Glutamatergic neuron (in vitro differentiated cells): ENCODE measurements around the gene LYST. TPM values are rescaled to one million over a fixed set of nuclear protein-coding genes. Genes with fewer than 3 reads are reported as not detected.

ENCODE experiments used
- DNase-seq: peaks from one replicate; pipeline ENCODE4 v3.0.0; 2022
- H3K27ac Mint-ChIP-seq: one replicate; pipeline ENCODE4 v1.8.0; 2020; ENCODE audit warnings: mild to moderate bottlenecking, mixed read lengths, inconsistent platforms; ENCODE audit not compliant: unreplicated experiment
- H3K27me3 Mint-ChIP-seq: one replicate; pipeline ENCODE4 v1.8.0; 2020; ENCODE audit warnings: mild to moderate bottlenecking, moderate library complexity, mixed read lengths, inconsistent platforms; ENCODE audit not compliant: unreplicated experiment
- H3K36me3 Mint-ChIP-seq: one replicate; pipeline ENCODE4 v1.8.0; 2020; ENCODE audit warnings: mild to moderate bottlenecking, mixed read lengths, inconsistent platforms; ENCODE audit not compliant: unreplicated experiment
- H3K4me1 Mint-ChIP-seq: one replicate; pipeline ENCODE4 v1.8.0; 2020; ENCODE audit warnings: mild to moderate bottlenecking, low read depth, mixed read lengths, inconsistent platforms; ENCODE audit not compliant: unreplicated experiment
- H3K4me3 Mint-ChIP-seq: one replicate; pipeline ENCODE4 v1.8.0; 2020; ENCODE audit warnings: mild to moderate bottlenecking, mixed read lengths, inconsistent platforms; ENCODE audit not compliant: unreplicated experiment
- H3K9me3 Mint-ChIP-seq: one replicate; pipeline ENCODE4 v1.8.0; 2020; ENCODE audit warnings: mild to moderate bottlenecking, moderate library complexity, mixed read lengths, inconsistent platforms; ENCODE audit not compliant: unreplicated experiment
- CTCF ChIP-seq: fragments of 200-600 bp; sonication (generic); IDR thresholded peaks from one replicate; pipeline ENCODE4 v1.5.0; 2021; ENCODE audit not compliant: partially characterized antibody, unreplicated experiment
- total RNA-seq: library from RNA; stranded (reverse); fragmentation: NEBNext Ultra II Directional; extraction: Animal tissue kit (Norgen Biotek cat#: 25700); gene quantifications from one replicate; pipeline ENCODE4 v1.2.1, GENCODE V29; 2021; ENCODE audit not compliant: unreplicated experiment

Gene LYST
- total RNA-seq, 1 donor from 2014 or later: 33.6 TPM

DNA sequence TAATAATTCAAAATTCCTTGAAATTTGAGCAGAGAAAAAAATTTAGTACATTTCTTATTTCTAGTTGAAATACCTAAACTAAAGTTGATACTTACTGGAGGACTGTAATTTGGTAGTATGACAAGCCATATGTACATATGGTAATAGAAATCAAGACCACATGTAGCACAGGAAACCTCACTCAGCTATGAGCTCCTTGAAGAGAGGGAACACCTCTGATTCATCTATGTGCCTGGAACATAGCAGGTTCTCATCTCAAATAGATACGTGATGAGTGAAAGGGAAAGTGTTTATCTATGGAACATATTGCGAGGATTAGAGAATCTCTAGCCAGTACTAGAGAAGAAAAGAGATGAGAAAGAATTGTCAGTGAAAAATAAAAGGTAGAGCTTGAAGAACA lies 169.2 kb downstream of the LYST start:
- Mint-ChIP-seq H3K27ac (no peak overlapping the region), H3K36me3 (no peaks in the 10 kb centered on the region), H3K4me3 (no peak overlapping the region), H3K27me3 (no peaks in the 10 kb centered on the region), H3K9me3 (no peaks in the 10 kb centered on the region), H3K4me1 (peaks cover 7% of the 10 kb centered on the region)
- TF ChIP-seq CTCF: no peak
- no peak for DNase-seq

- peak overlapping the region; percentile 43 for H3K27ac Mint-ChIP-seq
- peaks cover 2% of the 10 kb centered on the region for H3K27me3 Mint-ChIP-seq
- peaks cover 4% of the 10 kb centered on the region for H3K9me3 Mint-ChIP-seq
- H3K36me3 Mint-ChIP-seq: peaks cover 5% of the 10 kb centered on the region
- H3K4me1 Mint-ChIP-seq: peaks cover 9% of the 10 kb centered on the region
- no peak for TF ChIP-seq CTCF
- H3K4me3 Mint-ChIP-seq: no peak overlapping the region
- no peak for DNase-seq
Measured at GRCh38 chr1:235689356-235689755, 177.3 kb downstream of the LYST start.

GRCh38 chr1:235688096-235688495 lies 178.6 kb downstream of the LYST start:
- H3K4me1 Mint-ChIP-seq: peaks cover 9% of the 10 kb centered on the region
- peaks cover 4% of the 10 kb centered on the region for H3K9me3 Mint-ChIP-seq
- peaks cover 2% of the 10 kb centered on the region for H3K27me3 Mint-ChIP-seq
- peak overlapping the region; percentile 34 for H3K27ac Mint-ChIP-seq
- no peak for TF ChIP-seq CTCF
- peak overlapping the region; percentile 46 for H3K4me3 Mint-ChIP-seq
- no peak for DNase-seq
- H3K36me3 Mint-ChIP-seq: peaks cover 5% of the 10 kb centered on the region

- peaks cover 3% of the 10 kb centered on the region for H3K9me3 Mint-ChIP-seq
- H3K4me1 Mint-ChIP-seq: peaks cover 7% of the 10 kb centered on the region
- H3K27me3 Mint-ChIP-seq: no peaks in the 10 kb centered on the region
- H3K27ac Mint-ChIP-seq: no peak overlapping the region
- DNase-seq: no peak
- no peak overlapping the region for H3K4me3 Mint-ChIP-seq
- TF ChIP-seq CTCF: no peak
- H3K36me3 Mint-ChIP-seq: no peaks in the 10 kb centered on the region
Measured at GRCh38 chr1:235683653-235684052, 183.1 kb downstream of the LYST start.

DNA sequence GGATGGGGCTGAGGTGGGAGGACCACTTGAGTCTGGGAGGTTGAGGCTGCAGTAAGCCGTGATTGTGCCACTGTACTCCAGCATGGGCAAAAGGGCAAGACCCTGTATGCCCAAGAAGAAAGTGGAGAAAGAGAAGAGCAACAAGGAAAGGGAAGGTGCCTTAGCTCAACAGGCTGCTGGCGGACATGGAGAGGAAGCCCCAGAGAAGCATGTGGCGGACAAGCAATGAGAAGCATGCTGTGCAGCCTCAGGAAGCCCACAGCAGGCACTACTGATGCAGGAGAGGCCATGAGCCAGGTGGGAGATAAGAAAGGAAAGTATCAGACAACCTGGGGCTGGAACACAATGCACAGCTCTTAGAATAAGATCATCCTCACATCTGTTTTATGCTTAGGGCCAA lies 184.5 kb downstream of the LYST start:
- H3K27me3 Mint-ChIP-seq: no peaks in the 10 kb centered on the region
- DNase-seq: no peak
- no peak overlapping the region for H3K27ac Mint-ChIP-seq
- peaks cover 1% of the 10 kb centered on the region for H3K9me3 Mint-ChIP-seq
- no peak for TF ChIP-seq CTCF
- no peaks in the 10 kb centered on the region for H3K36me3 Mint-ChIP-seq
- peaks cover under 1% of the 10 kb centered on the region for H3K4me1 Mint-ChIP-seq
- H3K4me3 Mint-ChIP-seq: no peak overlapping the region
